Nephron (organoid): ENCODE results near the gene SRP14.

Experiments
- H3K27ac Mint-ChIP-seq, 3 experiments: 2 replicates each; pipeline ENCODE4 v1.8.0; 2020; ENCODE audit warnings: mixed read lengths in 3 of 3, mild to moderate bottlenecking in 2 of 3, moderate library complexity in 1 of 3
- H3K27me3 Mint-ChIP-seq: 2 replicates; pipeline ENCODE4 v1.8.0; 2021; ENCODE audit warnings: low read depth, mild to moderate bottlenecking, moderate library complexity, mixed read lengths
- H3K36me3 Mint-ChIP-seq: 2 replicates; pipeline ENCODE4 v1.8.0; 2020; ENCODE audit warnings: low read depth, mixed read lengths
- H3K4me1 Mint-ChIP-seq: 2 replicates; pipeline ENCODE4 v1.8.0; 2020; ENCODE audit warnings: mixed read lengths
- H3K4me3 Mint-ChIP-seq, 3 experiments: 2 replicates each; pipeline ENCODE4 v1.8.0; 2020; ENCODE audit warnings: mild to moderate bottlenecking in 3 of 3, mixed read lengths in 3 of 3, moderate library complexity in 2 of 3
- H3K9me3 Mint-ChIP-seq: 2 replicates; pipeline ENCODE4 v1.8.0; 2020; ENCODE audit warnings: mixed read lengths
- TF ChIP-seq, protein P1 (sequence below), 3 experiments: fragments of 200-600 bp; sonication (generic); IDR thresholded peaks; one replicate each; pipeline ENCODE4 v1.5.0; 2021; ENCODE audit warnings: antibody characterized with exemption in 3 of 3; ENCODE audit not compliant: unreplicated experiment in 3 of 3

Gene SRP14, protein sequence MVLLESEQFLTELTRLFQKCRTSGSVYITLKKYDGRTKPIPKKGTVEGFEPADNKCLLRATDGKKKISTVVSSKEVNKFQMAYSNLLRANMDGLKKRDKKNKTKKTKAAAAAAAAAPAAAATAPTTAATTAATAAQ

DNA sequence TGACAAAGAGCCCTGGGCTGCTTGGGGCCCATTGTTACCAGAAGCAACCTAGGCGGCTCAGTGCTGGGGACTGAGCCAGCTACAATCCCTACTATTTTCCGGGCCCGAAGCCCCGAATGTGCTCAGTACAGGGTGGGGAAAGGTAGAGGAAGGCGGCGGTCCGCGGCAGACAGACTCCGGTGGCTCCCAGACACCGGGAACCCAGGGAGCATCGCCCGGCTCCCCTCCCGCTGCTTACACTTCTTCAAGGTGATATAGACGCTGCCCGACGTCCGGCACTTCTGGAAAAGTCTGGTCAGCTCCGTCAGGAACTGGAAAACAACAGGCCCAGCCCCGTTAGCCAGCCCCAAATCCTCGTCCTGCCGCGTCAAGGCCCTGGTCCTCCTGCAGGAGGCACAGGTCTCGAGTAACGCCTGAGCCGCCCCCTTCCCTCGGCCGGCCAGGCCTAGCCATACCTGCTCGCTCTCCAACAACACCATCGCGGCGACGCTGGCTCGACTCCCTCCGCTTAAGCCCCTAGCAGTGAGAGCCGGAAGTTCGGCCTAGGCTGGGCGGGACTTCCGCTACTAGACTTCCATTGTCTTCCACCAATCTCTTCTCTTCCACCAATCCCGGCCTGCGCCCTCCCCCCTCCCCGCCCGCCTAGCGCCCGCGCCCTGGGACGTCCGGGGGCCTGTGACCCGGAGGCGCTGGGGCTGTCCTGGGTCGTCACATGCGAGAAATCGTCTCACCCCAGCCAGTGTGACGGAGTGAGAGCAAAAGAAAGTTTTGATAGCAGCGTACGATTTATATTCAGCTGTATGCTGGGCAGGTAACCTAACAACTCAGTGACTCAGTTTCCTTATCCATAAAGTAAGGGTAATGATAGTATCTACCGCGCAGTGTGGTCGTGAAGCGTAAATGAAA lies at the start of gene SRP14:
Gene SRP14 (minus strand): TSS at position 544 of the 906 bp plus-strand sequence. CDS start 65 bp downstream, at position 479.
- Mint-ChIP-seq H3K4me1 (peaks cover 51% of the 10 kb centered on the region), H3K27ac (peak within 1 kb of the TSS; percentile 98 to 100 (median 99)), H3K36me3 (peaks cover 35% of the 10 kb centered on the region), H3K27me3 (no peaks in the 10 kb centered on the region), H3K4me3 (peak within 1 kb of the TSS; percentile 98 to 100 (median 99)), H3K9me3 (no peaks in the 10 kb centered on the region)
- TF ChIP-seq, protein P1, sequence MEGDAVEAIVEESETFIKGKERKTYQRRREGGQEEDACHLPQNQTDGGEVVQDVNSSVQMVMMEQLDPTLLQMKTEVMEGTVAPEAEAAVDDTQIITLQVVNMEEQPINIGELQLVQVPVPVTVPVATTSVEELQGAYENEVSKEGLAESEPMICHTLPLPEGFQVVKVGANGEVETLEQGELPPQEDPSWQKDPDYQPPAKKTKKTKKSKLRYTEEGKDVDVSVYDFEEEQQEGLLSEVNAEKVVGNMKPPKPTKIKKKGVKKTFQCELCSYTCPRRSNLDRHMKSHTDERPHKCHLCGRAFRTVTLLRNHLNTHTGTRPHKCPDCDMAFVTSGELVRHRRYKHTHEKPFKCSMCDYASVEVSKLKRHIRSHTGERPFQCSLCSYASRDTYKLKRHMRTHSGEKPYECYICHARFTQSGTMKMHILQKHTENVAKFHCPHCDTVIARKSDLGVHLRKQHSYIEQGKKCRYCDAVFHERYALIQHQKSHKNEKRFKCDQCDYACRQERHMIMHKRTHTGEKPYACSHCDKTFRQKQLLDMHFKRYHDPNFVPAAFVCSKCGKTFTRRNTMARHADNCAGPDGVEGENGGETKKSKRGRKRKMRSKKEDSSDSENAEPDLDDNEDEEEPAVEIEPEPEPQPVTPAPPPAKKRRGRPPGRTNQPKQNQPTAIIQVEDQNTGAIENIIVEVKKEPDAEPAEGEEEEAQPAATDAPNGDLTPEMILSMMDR (IDR thresholded peaks at IDR 0.05; ENCODE audit: unreplicated experiment in 3 of 3): peak in 2 of 3 experiments; percentile 13

DNA sequence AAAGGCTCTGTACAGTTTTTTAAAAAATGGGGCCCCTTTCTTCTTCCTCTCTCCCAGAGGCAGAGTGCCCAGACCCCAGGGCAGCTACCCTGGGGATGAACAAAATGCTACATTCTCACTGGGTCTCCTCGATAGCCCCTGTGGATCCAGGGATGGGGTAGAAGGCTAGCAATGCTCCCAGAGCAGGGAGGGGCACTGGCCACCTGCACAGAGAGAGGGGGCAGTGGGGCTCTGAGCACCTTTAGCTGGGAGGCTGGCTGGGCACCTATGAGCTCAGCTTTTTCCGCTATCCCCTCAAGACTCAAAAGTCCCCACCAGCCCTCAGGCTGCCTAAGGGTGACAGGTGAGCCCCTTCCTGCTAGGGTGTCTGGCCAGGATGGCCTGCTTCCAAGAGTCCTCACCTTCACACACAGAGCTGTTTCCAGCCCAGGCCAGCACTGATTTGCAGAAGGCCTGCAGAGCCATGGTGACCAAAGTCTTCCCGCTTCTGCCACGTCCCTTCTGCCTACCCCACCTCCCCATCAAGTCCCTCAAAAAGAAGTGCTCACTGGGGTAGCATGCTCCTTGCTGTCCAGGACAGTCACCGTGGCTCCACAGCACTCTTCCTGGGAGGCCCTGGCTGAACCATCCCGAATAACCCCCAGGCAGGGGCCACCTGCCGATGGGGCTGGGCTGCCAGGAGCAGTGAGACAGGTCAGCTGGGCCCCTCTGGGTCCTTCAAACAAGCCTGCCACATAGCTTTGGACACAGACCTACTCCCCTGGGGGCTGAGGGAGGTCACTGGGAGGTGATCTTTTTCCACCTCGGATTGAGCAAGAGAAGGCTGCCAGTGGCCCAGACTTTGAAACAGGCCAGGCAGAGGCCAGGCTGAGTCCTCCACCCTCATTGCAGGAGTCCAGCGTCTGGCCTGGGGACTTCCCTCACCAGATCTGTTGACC lies 49.3 kb upstream of the SRP14 start:
- Mint-ChIP-seq H3K27ac (peak overlapping the region; percentile 99 to 100 (median 99)), H3K36me3 (peaks cover 32% of the 10 kb centered on the region), H3K4me1 (peaks cover 90% of the 10 kb centered on the region), H3K27me3 (peaks cover 3% of the 10 kb centered on the region), H3K9me3 (no peaks in the 10 kb centered on the region), H3K4me3 (peak overlapping the region in 1 of 3 experiments; percentile 56)
- TF ChIP-seq, protein P1 (IDR thresholded peaks at IDR 0.05; ENCODE audit: unreplicated experiment in 3 of 3): no peak

DNA sequence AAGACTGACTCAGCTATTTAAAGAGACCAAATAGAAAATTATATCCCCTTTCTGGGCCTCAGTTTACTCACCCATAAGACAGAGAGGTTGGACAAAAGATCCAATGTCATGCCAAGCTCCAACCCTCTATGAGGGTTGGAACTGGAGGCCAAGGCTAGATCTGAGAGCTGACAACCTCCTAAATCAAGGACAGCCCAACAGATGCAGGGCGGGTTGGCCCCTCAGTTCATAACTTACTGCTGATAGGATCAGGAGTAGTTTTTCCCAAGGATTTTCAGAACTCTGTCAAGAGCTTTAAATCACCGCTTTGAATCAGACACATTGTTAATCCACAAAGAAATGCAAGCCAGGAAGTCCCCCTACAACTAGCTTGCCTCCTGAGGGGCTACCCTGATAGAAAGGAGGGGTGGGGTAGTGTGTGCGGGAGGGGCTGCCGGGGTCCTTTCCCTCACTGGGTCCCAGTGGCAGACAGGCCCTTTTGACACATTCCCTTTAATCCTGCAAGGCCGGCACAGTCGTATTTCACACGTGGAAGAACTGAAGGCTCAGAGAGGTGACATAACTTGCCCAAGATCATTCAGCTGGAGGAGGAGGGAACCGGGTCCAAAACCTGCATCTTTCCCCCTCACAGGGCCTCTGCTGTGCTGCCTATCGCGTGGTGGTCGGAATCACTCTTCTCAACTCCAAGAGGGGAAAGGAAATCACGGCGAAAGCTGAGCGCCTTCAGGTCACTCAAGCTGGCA lies 48.3 kb upstream of the SRP14 start:
- Mint-ChIP-seq H3K4me1 (peaks cover 90% of the 10 kb centered on the region), H3K9me3 (no peaks in the 10 kb centered on the region), H3K27ac (peak overlapping the region; percentile 99 to 100 (median 99)), H3K4me3 (peak overlapping the region; percentile 72 to 73 (median 72)), H3K36me3 (peaks cover 23% of the 10 kb centered on the region), H3K27me3 (peaks cover 4% of the 10 kb centered on the region)
- TF ChIP-seq, protein P1 (IDR thresholded peaks at IDR 0.05; ENCODE audit: unreplicated experiment in 3 of 3): no peak

DNA sequence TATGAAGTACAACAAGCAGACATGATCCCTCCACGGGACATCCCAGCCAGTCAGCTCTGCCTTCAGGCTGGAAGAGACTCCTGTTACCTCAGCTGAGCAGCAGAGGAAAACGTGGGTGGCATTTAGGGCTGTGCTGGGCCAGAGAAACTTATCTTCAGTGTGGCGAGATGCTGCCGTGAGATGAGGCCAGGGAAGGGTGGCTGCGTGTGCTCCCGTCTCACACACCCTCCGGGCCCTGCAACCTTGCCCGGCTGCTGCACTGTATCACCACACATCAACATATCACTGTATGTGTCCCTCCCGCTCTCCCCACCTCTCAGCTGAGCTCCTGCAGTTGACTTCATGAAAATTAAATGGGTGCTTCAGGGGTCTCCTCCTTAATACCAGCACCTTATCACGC lies 46.3 kb upstream of the SRP14 start:
- peak overlapping the region; percentile 90 to 100 (median 98) for H3K27ac Mint-ChIP-seq
- H3K9me3 Mint-ChIP-seq: no peaks in the 10 kb centered on the region
- peaks cover 93% of the 10 kb centered on the region for H3K4me1 Mint-ChIP-seq
- peak overlapping the region in 2 of 3 experiments; percentile 11 to 18 for H3K4me3 Mint-ChIP-seq
- H3K27me3 Mint-ChIP-seq: peaks cover 4% of the 10 kb centered on the region
- peaks cover 12% of the 10 kb centered on the region for H3K36me3 Mint-ChIP-seq
- TF ChIP-seq, protein P1 (IDR thresholded peaks at IDR 0.05; ENCODE audit: unreplicated experiment in 3 of 3): no peak

DNA sequence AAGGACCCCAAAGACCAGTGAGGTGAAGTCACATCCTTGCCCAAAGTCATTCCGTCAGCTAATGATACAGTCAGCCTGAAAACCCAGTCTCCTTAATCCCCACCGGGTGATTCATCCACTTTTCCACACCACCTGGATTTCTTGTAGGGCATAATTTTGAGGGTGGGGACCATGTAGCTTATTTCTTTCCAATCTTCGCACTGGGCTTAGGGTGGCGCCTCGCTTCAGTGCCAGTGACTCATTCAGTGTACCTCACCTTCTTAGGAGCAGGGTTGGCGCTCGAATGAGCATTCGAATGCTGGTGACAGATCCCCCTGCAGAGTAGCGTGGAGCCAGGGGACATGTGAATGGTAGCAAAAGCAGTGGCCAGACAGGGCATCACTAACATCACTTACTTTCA lies 45.7 kb upstream of the SRP14 start:
- peaks cover 6% of the 10 kb centered on the region for H3K36me3 Mint-ChIP-seq
- peaks cover 4% of the 10 kb centered on the region for H3K27me3 Mint-ChIP-seq
- peaks cover 90% of the 10 kb centered on the region for H3K4me1 Mint-ChIP-seq
- H3K4me3 Mint-ChIP-seq: peak overlapping the region in 1 of 3 experiments; percentile 40
- no peaks in the 10 kb centered on the region for H3K9me3 Mint-ChIP-seq
- peak overlapping the region; percentile 90 to 100 (median 98) for H3K27ac Mint-ChIP-seq
- TF ChIP-seq, protein P1 (IDR thresholded peaks at IDR 0.05; ENCODE audit: unreplicated experiment in 3 of 3): no peak
